HS-27A (cell line): ENCODE data around the gene ATAT1.

Experiments
- DNase-seq: peaks from one replicate; pipeline ENCODE4 v3.0.0-alpha.2; 2012; ENCODE audit warnings: low read depth, missing footprints

Gene ATAT1

DNA sequence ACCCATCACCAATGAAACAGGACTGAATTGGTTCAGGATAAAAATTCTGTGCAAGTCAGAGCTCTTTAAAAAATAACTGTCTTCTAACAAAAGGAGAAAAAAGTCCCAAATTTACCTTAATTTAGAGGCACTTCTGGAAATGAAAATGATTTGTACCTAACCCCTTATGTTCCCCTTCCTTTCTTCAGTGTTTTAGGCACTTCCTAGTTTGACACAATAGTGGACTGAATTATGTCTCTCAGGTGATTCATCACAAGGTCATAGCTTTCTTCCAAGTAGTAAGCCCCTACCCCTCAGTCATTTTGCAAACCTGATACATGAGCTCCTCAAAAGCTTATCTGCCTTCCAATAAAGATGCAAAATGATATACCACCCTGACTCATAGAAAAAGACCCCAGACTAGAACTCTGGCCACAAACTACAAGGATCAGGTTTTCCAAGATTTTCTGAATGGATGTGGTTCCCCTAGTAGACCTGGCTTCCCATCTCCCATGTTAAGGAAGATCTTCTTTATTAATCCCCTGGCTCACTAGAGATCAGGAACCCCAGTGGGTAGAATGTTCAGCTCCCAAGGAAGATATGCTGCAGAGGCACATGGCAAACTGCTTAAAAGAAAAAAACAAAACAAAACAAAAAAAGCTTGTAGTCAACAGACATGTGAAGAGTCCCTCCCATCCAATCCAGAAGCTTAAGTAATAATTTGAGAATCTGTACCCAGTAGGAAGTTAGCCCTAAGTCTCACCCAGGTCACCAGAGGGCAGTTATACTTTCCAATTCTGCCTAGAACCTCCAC lies 13.2 kb upstream of the ATAT1 start:
- no peak for DNase-seq

DNA sequence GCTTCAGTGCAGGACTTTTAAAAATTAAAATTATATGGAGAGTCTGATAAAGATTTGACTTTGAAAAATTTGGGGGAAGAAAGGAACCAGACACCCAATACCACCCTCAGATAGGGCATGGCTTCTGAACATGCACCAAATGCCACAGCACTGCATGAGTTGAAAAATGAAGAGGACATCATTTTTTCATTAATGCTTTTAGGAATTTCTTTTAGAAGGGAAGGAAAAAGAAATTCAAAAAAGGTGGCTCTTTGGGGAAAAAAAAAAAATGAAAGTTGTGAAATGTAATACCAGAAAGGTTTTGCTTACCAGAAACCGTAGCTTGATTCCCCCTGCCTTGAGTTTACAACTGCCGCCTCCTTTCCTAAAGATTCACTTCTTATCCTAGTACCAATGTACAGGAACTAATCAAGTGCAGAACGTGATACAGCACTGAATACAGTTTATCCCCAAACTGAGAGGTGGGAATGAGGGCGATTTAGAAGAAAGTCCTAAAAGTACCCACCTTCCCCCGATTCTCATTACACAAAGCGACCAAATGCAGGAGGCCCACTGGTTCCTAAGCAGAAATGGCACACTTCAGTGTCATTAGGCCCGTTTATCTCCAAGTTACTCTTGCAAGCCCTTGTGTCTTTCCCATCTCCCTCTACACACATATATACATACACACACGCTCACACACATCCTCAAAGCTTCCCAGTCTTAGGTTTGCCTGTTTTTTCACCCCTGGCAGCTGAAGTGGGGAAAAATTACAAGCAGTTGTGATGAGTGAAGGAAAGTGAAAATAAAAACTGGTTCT lies 12.4 kb upstream of the ATAT1 start:
- DNase-seq, result no peak

DNA sequence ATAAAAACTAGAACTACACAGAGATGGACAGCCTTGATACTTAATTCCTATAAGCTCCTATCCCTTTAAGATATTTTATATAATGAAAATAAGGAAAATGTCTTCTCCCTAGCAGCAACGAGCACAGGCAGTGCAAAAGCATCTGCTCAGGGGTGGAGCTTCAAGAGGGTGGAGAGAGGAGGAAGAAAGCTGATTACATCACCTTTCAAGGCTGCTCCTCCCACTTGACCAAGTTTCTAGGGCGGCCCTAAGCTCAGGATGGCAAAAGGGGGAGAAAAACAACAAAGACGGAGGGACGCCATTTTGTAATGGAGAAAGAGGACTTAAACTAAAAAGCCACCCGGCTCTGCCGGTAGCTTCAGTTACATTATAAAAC lies 11.8 kb upstream of the ATAT1 start:
- DNase-seq, result peak; percentile 95

DNA sequence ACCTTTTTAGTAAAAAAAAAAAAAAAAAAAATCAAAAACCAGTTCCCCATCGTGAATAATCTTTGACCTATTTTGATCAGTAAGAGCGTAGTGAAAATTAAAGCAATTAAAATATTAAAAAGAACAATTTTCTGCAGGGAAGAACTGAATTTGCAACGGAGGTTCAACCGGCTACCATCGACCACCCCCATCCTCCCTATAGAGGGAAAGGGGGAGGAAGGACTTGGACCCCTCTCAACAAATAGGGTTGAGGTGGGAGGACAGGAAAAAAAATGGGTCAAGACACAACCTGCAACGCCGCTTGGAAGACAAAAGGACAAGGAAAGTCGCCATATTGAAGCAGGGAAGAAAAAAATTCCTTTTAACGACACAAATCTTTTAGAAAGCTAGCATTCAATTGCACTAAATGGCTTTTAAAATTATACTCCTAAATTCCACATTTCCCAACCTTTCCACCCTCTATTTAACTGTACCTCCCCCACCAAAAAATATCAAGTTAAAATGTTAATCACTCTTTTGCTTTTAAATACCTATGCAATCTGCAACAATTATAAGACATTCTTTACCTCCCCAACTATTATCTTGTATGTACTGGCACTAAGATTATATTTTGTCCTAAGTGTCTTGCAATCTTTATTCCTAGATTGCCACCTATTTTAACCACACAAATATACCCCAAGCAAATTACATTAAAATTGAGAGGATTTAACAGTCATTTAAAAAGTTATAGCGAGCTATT lies 11.3 kb upstream of the ATAT1 start:
- DNase-seq, result peak; percentile 68

DNA sequence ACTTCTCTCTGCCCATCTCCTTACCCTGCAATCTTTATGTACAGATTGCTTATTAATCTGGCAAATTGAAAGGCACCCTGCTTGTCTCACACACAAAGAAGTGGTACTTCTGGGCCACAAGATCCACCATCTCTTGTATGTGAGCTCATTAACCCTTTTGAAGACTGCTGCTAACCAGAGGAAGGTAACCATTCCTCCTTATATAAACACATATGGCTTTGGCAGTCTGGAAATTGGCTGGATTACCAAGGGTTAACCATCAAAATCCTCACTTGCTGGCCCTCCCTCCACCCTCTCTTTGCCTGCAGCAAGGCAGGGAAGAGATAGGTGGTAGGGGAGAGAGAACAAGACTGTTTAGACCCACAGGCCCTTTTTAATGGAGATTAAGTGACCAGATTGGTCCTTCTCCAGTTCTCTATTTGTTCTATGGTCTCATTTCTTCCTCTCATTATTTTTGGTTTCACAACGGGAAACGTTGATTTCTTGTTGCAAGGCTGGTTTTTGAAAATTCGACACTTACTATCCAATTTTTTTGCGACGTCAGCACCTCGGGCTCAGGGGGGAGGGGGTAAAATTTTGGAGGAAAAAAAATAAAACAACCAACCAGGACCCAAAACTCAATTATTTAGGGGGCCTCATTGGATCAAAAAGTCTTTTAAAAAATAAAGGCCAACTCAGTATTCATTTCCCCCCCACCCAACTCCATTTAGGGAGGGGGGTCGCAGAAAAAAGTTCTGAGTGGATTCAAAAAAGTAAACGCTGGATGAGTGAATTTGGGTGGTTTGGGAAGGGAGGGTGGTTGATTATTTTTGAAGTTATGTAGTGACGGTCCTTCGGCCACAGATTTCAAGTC lies 10.5 kb upstream of the ATAT1 start:
- no peak for DNase-seq

DNA sequence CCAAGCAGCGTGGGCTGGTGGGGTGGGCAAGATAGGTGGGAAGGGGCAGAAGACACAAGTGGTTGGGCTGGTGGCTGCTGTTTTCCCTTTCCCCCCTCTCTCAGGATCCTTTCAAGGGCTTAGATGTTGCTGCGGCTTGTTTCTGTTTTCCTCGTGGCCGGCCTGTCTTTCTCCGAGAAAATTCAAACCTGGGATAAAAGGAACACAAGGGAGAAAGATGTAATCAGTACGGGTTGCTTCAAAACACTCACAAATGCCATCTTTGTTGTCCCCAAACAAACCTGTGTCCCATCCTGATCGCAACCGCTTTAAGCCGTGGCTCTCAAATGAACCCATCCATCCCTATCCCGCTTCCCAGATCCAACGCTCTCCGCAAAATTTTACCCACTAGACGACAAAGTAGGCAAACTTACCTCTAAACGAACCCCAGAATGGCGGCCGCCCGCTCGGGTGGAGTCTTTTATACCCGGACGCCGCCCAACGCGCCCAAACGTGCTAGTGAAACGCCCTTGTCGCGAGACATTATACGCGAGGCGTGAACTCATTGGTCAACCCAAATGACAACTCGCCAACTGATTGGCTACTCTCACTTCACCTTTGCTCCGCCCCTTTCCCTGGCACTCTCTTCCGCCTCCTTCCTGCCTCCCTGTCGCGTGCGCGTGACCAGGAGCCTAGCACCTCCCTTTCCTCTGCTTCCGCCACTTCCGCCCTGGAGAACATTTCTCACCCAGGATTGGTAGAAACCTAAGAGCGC lies 9.7 kb upstream of the ATAT1 start, which contains the start of gene PPP1R10:
PPP1R10 (minus strand) TSS at position 433 of the 754 bp plus-strand sequence. CDS start 7,299 bp downstream, outside the sequence.
- peak; percentile 100 for DNase-seq

DNA sequence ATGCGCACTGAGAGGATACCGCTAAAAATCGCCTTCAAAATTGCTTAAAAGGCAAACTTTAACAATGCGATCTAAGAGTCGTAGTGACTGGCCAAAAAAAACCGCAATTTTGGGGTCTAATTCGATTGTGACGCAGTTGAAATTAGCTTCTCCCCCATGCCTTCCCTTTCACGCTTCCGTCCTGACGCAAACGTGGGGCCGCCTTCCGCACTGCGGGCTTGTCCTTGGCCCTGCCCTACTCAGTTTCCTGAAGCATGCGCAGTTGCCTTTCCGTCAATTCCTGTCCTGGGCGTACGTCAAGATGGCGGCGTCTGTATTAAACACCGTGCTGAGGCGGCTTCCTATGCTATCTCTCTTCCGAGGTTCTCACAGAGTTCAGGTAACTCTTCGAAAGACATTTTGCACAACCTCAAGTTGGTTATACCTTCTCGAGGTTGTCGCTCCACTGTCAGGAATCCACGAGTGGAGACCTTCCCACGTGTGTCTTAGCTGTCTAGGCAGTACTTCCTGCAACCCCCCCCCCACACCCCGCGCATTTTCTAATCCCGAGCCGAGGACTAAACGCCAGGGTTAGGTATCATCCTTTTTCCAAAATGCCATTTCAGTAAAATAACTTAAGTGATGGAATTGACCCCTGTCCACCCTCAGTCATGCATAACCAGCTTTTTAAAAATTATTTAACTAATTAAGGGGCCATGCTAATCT lies 9.0 kb upstream of the ATAT1 start, which contains the start of gene MRPS18B:
MRPS18B (plus strand) TSS at position 276 of the 705 bp plus-strand sequence; CDS start at position 302, 26 bp downstream.
- peak; percentile 99 for DNase-seq

DNA sequence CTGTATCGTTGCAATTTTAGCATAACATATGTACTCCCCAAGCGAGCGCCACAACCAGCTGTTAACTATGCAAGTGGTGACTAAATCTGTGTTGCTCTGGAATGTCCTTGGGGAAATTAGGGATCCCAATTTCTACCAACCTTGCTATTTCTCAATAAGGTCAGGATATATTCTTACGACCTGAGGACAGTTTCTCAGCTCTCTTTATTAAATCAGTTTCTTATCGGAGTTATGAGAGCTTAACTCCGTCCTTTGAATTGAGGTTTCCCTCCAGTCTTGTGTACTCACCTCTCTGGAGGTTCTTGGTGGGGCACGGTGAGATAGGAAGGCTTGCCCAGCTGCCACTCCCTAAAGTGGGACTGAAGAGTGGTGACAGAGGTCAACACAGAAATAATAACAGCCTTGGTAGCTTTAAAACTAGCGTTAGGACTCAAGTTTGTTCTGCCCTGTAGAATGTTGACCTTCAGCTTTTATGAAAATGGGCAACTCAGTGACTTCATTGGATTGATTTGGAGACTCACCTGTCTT lies 8.3 kb upstream of the ATAT1 start:
- no peak for DNase-seq

DNA sequence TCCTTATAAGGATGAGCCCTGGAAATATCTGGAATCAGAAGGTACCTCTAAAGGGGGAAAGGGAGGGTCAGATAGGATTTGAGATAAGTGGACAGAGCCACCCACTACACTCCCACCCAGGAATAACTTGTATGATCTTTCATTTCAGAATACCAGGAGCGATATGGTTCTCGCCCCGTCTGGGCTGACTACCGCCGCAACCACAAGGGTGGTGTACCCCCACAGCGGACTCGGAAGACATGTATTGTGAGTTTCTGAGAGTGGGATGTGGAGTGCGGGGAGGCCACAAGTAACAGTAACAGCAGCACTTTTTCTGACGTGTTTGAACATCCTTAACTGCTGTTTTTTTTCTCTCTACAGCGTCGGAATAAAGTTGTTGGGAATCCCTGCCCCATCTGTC lies 7.1 kb upstream of the ATAT1 start:
- no peak for DNase-seq

DNA sequence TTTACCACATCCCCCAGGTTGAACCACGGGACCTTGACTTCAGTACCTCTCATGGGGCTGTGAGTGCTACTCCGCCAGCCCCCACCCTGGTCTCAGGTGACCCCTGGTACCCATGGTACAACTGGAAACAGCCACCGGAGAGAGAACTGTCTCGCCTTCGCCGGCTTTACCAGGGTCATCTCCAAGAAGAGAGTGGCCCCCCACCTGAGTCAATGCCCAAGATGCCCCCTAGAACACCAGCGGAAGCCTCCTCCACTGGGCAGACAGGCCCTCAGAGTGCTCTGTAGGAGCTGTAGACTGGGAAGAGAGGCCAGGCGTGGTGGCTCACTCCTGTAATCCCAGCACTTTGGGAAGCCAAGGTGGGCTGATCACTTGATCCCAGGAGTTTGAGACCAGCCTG lies 1.2 kb upstream of the ATAT1 start:
- DNase-seq, result no peak

DNA sequence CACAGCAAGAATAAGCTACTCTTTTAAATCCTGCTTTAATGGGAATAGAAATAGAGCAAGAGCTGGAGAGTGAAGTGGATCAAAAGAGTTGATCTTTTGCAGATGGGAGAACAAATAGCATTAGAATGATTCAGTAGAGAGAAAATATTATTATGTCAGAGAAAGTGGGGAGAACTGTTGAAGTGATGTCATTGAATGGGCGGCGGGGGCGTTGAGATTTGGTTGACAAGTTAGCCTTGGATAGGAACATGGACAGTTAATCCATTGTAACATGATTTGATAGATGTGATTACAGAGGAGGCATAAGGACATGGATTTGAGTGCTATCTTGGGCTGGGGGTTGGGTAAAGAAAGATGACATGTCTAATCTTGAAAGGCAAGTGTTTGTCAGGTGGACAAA lies 9.2 kb downstream of the ATAT1 start:
- DNase-seq, result no peak

DNA sequence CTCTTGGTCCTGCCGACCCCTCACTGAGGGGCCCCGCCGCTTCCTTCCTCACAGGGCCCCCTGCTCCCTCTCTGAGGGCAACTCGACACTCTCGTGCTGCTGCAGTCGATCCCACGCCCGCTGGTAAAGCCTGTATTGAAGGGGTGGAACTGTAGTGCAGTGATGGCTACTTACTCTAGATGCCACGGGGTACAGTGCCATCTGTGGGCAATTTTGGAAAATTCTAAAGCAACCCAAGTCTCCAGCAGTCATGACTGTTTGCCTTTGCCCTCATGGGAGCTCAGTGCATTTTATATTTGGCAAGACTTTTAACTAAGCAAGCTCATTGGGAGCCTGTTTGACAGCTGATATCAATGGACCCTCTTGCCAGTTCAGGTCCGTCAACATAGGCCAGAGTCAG lies 13.8 kb downstream of the ATAT1 start:
- DNase-seq, result no peak

DNA sequence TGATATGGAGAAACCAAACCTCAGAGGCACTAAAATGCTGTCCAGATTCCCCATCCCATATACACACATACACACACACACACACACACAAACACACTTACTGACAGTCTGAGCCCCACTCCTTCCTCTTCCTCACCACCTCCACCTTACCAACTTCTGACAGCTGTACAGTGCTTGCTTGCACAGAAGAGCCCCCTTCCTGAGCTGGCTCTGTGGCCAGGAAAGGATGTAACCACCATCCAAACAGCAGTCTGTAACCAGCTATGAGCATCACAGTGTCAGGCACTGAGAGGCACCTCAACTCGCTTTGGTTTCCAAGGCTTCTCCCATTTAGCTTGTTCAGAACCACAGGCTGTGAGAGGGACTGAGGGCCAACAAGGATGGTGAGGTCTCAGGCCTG lies 14.4 kb downstream of the ATAT1 start:
- no peak for DNase-seq

DNA sequence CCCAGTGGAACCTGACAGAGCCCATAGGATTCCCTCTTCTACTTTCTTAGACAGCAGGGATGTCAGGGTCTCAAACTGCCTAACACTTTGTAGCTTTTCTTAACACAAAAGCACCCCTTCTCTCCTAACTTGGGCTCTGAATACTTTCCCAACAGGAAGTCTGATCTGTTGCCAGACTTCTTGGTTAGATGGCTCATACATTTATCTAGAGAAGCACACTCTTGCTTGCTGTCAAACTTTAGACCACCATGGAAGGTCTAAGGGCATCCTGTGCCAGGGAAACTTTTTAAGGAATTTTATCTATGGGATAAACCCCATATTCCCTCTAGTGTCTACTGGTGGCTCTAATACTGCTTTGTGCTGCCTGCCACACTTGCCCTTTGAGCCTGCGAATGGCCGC lies 17.0 kb downstream of the ATAT1 start:
- no peak for DNase-seq

DNA sequence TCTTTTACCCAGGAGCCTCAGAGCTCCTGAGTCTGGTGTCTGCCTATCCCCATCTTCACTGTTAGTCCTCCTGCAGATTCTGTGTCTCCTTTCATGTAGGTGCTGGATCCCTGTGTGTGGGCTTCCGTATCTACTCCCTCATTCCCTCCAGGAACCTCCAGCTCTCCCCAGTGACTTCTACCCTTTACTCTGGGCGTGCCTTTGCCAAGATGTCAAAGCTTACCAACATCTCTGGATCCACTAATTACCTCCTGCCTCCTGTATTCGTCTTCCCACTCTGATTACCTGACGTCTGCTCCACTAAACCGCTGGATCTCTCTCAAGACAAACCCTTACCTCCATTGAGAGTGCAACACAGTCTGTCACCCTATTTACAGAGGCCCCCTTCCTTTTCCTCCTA lies 18.1 kb downstream of the ATAT1 start:
- DNase-seq, result no peak

DNA sequence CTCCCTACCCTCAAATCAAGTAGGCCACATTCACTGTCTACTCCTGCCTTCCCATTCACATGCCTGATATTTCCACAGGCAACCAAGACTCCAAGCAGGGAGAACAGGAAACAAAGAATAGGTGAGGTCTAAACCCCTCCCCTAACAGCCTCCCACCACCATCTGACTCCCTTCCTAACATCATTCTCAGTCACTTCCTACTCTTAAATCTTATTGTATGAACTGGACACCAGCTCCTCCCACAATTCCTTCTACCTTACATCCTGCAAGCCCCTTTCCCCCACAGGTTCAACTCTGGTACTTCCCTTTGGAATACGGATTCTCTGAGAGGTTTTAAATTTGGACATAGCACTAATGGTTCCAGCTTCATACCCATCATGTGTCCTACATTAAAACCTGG lies 19.3 kb downstream of the ATAT1 start:
- no peak for DNase-seq

DNA sequence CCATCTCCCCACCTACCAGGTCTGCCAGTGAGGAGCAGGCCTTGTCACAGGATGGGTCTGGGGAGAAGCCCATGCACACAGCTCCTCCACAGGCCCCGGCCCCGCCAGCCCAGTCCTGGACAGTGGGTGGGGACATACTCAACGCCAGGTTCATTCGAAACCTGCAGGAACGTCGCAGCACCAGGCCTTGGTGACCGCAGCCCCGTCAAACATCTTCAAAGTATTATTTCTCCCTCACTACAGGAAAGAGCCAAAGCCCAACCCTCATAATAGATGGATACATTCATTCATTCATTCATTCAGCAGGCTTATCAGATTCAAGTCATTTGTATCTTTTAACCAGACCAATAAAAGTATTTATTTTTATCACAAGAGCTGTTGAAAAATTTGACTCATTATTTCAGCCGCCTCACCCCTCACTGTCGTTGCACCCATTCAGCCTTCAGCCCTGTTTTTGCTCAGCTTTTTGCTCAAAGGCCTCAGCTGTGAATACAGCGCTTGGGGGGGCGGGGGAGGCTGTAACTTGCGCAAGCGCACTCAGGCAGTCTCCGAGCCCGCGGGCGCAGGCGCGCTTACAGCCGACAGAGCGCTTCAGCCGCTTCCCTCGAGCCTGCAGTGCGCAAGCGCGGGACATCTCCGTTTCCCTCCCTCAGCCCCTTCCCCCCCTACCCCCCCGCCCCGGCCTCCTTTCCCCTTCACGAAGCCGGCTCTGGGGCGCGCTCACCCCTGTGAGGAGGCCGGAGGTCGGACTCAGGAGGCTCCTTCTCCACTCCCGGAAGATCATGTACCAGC lies 20.0 kb downstream of the ATAT1 start, which contains the start of gene C6orf136:
C6orf136 (plus strand) TSS at position 684 of the 792 bp plus-strand sequence; CDS start at position 783, 99 bp downstream.
- peak; percentile 81 for DNase-seq

DNA sequence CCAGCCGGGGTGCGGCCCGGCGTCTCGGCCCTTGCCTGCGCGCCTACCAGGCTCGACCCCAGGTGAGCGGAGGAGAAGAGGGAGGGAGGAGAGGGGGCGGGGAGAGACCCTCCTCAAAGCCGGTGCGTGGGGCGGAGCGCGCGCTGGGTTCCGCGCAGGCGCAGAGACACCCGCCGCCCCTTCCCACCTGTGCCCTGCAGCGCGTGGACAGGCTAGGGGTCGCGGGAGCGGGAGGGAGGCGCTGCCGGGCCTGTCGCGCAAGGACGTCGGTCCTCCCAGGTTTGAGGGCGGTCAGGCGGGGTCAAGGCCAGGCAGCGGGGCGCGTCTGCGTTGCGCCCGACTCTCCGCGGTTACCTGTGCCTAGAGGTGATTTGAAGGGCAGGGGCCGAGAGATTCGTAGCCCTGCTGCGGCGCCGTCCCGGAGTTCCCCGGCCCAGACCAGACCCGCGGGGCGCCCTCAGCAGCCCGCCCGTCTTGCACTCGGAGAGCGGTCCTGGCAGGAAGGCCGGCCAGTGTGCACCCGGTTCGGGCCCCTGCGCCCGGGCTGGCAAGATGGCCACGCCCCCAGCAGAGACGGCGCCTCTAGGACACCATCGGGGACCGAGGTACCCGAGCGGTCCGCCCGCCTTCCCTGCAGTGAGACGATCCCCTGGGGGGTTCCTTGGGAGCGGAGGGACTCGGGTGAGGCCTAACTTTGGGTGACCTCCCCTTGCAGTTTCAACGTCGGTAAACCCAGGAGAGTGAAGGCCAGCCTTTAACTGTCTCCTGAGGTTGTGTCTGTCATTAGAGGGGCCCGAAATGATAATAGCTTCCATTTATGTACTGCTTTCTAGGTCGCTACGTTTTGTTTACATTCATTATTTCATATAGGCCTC lies 20.8 kb downstream of the ATAT1 start:
- DNase-seq, result no peak
